CD4-positive, CD25-positive, alpha-beta regulatory T cell (primary cell): ENCODE data around the gene SOAT2. TPM values are rescaled to one million over a fixed set of nuclear protein-coding genes. Genes with fewer than 3 reads are reported as not detected.
A peak's percentile ranks its signal among the peaks of the same experiment; 100 is the strongest.

Source experiments
- ATAC-seq, 2 donors: fragments of 150-1000 bp; cut with Tn5 transposase; one replicate each; pipeline ENCODE4 v1.10.0; 2021; ENCODE audit warnings: low read depth in 2 of 2, moderate number of reproducible peaks in 2 of 2, moderate library complexity in 1 of 2
- DNase-seq, 3 donors: peaks; one replicate each; pipeline versions ENCODE4 v3.0.0 to v3.0.0-alpha.2; 2012 to 2022; ENCODE audit warnings: mixed read lengths in 1 of 3
- H3K27ac ChIP-seq: one replicate; pipeline ENCODE4 v1.7.0; 2013; ENCODE audit warnings: mild to moderate bottlenecking, low read length; ENCODE audit not compliant: insufficient read depth, poor library complexity, severe bottlenecking
- H3K27me3 ChIP-seq: one replicate; pipeline ENCODE4 v1.7.0; 2013; ENCODE audit warnings: low read length; ENCODE audit not compliant: control insufficient read depth, insufficient read depth
- H3K36me3 ChIP-seq: one replicate; pipeline ENCODE4 v1.7.0; 2013; ENCODE audit warnings: mild to moderate bottlenecking, low read length, moderate library complexity; ENCODE audit not compliant: control insufficient read depth, insufficient read depth
- H3K4me1 ChIP-seq: 2 replicates; pipeline ENCODE4 v1.7.0; 2013; ENCODE audit warnings: mild to moderate bottlenecking, low read length; ENCODE audit not compliant: insufficient read depth, control insufficient read depth, poor library complexity, severe bottlenecking
- H3K4me3 ChIP-seq: one replicate; pipeline ENCODE4 v1.7.0; 2013; ENCODE audit warnings: low read depth, mild to moderate bottlenecking, low read length, moderate library complexity
- H3K9me3 ChIP-seq, 2 experiments: 1 replicate in 1 of 2; 2 replicates in 1 of 2; pipeline ENCODE4 v1.7.0; 2013; ENCODE audit warnings: low read length in 2 of 2, mild to moderate bottlenecking in 1 of 2, moderate library complexity in 1 of 2; ENCODE audit not compliant: control insufficient read depth in 2 of 2
- H3K27ac Mint-ChIP-seq, 3 donors: one replicate each; pipeline ENCODE4 v1.8.0; 2020 to 2022; ENCODE audit warnings: mild to moderate bottlenecking in 3 of 3, mixed read lengths in 3 of 3, moderate library complexity in 2 of 3
- H3K27me3 Mint-ChIP-seq: one replicate; pipeline ENCODE4 v1.8.0; 2022; ENCODE audit warnings: mild to moderate bottlenecking, mixed read lengths
- H3K36me3 Mint-ChIP-seq: one replicate; pipeline ENCODE4 v1.8.0; 2020; ENCODE audit warnings: mixed read lengths
- H3K4me1 Mint-ChIP-seq, 4 donors: one replicate each; pipeline ENCODE4 v1.8.0; 2020 to 2022; ENCODE audit warnings: mixed read lengths in 4 of 4, mild to moderate bottlenecking in 1 of 4
- H3K4me3 Mint-ChIP-seq, 4 donors: one replicate each; pipeline ENCODE4 v1.8.0; 2020 to 2022; ENCODE audit warnings: mild to moderate bottlenecking in 4 of 4, mixed read lengths in 4 of 4, moderate library complexity in 3 of 4
- H3K9me3 Mint-ChIP-seq, 7 donors: one replicate each; pipeline ENCODE4 v1.8.0; 2020 to 2022; ENCODE audit warnings: mixed read lengths in 7 of 7, mild to moderate bottlenecking in 3 of 7, moderate library complexity in 2 of 7
- polyA plus RNA-seq, 4 donors: library from polyadenylated mRNA; unstranded; fragments of 300-500 nt; fragmentation: Illumina TruSeq; gene quantifications; one replicate each; pipeline ENCODE4 v1.2.3, GENCODE V29; 2021
- total RNA-seq: library from RNA; stranded (reverse); gene quantifications from one replicate; pipeline ENCODE4 v1.2.3, GENCODE V29; 2022

SOAT2 gene
- total and polyA plus RNA-seq, 5 donors from 2014 or later: 0.37 TPM; not detected in 4

- Histone ChIP-seq H3K9me3 (no peaks in the 10 kb centered on the region), H3K27ac (no peak overlapping the region), H3K4me3 (no peak overlapping the region), H3K36me3 (peaks cover 3% of the 10 kb centered on the region), H3K4me1 (no peaks in the 10 kb centered on the region), H3K27me3 (no peaks in the 10 kb centered on the region)
- Mint-ChIP-seq H3K9me3 (no peaks in the 10 kb centered on the region), H3K27ac (no peak overlapping the region), H3K36me3 (peaks cover 25% of the 10 kb centered on the region), H3K4me3 (no peak overlapping the region), H3K4me1 (peaks cover 0 to 5% (median 0%) of the 10 kb centered on the region in 4 donors), H3K27me3 (no peaks in the 10 kb centered on the region)
- ATAC-seq (no peak), DNase-seq (no peak)
These were observed 66.9 kb downstream of the SOAT2 start for GRCh38 chr12:53170215-53170614.

GRCh38 chr12:53170876-53171724 is 67.8 kb downstream of the SOAT2 start:
- Mint-ChIP-seq H3K4me3 (no peak overlapping the region), H3K27ac (peak overlapping the region in 1 of 3 donors; percentile 76), H3K9me3 (no peaks in the 10 kb centered on the region), H3K27me3 (no peaks in the 10 kb centered on the region), H3K36me3 (peaks cover 25% of the 10 kb centered on the region), H3K4me1 (peaks cover 0 to 5% (median 1%) of the 10 kb centered on the region in 4 donors)
- no peaks in the 10 kb centered on the region for H3K9me3 ChIP-seq
- no peak for ATAC-seq
- DNase-seq: no peak
- no peak overlapping the region for H3K4me3 ChIP-seq
- H3K27ac ChIP-seq: no peak overlapping the region
- H3K36me3 ChIP-seq: peaks cover 3% of the 10 kb centered on the region
- no peaks in the 10 kb centered on the region for H3K4me1 ChIP-seq
- no peaks in the 10 kb centered on the region for H3K27me3 ChIP-seq

GRCh38 chr12:53171725-53172329 is 68.5 kb downstream of the SOAT2 start:
- no peak overlapping the region for H3K4me3 Mint-ChIP-seq
- peaks cover 0 to 5% (median 1%) of the 10 kb centered on the region in 4 donors for H3K4me1 Mint-ChIP-seq
- H3K9me3 Mint-ChIP-seq: no peaks in the 10 kb centered on the region
- Histone ChIP-seq H3K27me3 (no peaks in the 10 kb centered on the region), H3K27ac (no peak overlapping the region), H3K9me3 (no peaks in the 10 kb centered on the region), H3K4me1 (no peaks in the 10 kb centered on the region), H3K36me3 (peaks cover 3% of the 10 kb centered on the region), H3K4me3 (no peak overlapping the region)
- ATAC-seq: no peak
- H3K36me3 Mint-ChIP-seq: peaks cover 21% of the 10 kb centered on the region
- no peaks in the 10 kb centered on the region for H3K27me3 Mint-ChIP-seq
- H3K27ac Mint-ChIP-seq: no peak overlapping the region
- DNase-seq: no peak

- Mint-ChIP-seq H3K27ac (no peak overlapping the region), H3K36me3 (peaks cover 20% of the 10 kb centered on the region), H3K9me3 (no peaks in the 10 kb centered on the region), H3K4me3 (no peak overlapping the region), H3K4me1 (peaks cover 0 to 5% (median 1%) of the 10 kb centered on the region in 4 donors), H3K27me3 (no peaks in the 10 kb centered on the region)
- H3K4me1 ChIP-seq: no peaks in the 10 kb centered on the region
- DNase-seq (no peak), ATAC-seq (no peak)
- no peaks in the 10 kb centered on the region for H3K9me3 ChIP-seq
- H3K36me3 ChIP-seq: peaks cover 3% of the 10 kb centered on the region
- no peaks in the 10 kb centered on the region for H3K27me3 ChIP-seq
- H3K27ac ChIP-seq: no peak overlapping the region
- H3K4me3 ChIP-seq: no peak overlapping the region
These were observed 69.1 kb downstream of the SOAT2 start for GRCh38 chr12:53172352-53172751.

GRCh38 chr12:53173085-53173715 is 69.9 kb downstream of the SOAT2 start:
- no peak overlapping the region for H3K27ac ChIP-seq
- H3K36me3 Mint-ChIP-seq: peaks cover 18% of the 10 kb centered on the region
- ATAC-seq: no peak
- H3K4me1 Mint-ChIP-seq: peaks cover 0 to 5% (median 1%) of the 10 kb centered on the region in 4 donors
- H3K4me1 ChIP-seq: no peaks in the 10 kb centered on the region
- no peaks in the 10 kb centered on the region for H3K27me3 Mint-ChIP-seq
- no peak overlapping the region for H3K4me3 ChIP-seq
- no peak overlapping the region for H3K4me3 Mint-ChIP-seq
- H3K27me3 ChIP-seq: no peaks in the 10 kb centered on the region
- DNase-seq: no peak
- H3K27ac Mint-ChIP-seq: no peak overlapping the region
- no peaks in the 10 kb centered on the region for H3K9me3 Mint-ChIP-seq
- H3K36me3 ChIP-seq: peaks cover 3% of the 10 kb centered on the region
- H3K9me3 ChIP-seq: no peaks in the 10 kb centered on the region

Other genes with a start within 250 kb of the SOAT2 start
- not detected for gene KRT8, start 198.4 kb upstream of the SOAT2 start, total RNA-seq
- gene KRT8, start 198.4 kb upstream of the SOAT2 start, polyA plus RNA-seq: under 1 TPM in 2 of 4 donors, not detected in 2; 0.13 to 0.73 TPM
- gene KRT18, start 154.4 kb upstream of the SOAT2 start, total RNA-seq: 2.4 TPM
- 10 to 100 TPM in 1 of 4 donors, 1 to 10 TPM in 3; 5.8 to 11.2 (median 6.8) TPM for gene KRT18, start 154.4 kb upstream of the SOAT2 start, polyA plus RNA-seq
- gene EIF4B, start 97.0 kb upstream of the SOAT2 start, total RNA-seq: 506 TPM
- gene EIF4B, start 97.0 kb upstream of the SOAT2 start, polyA plus RNA-seq: 100 to 1,000 TPM in 2 of 4 donors, 10 to 100 TPM in 2; 71.3 to 116 (median 103) TPM
- gene TNS2, start 53.4 kb upstream of the SOAT2 start, total RNA-seq: 1.4 TPM
- gene TNS2, start 53.4 kb upstream of the SOAT2 start, polyA plus RNA-seq: under 1 TPM in 1 of 4 donors, not detected in 3; 0.09 TPM
- 25.9 TPM for gene SPRYD3, start 24.1 kb upstream of the SOAT2 start, total RNA-seq
- gene SPRYD3, start 24.1 kb upstream of the SOAT2 start, polyA plus RNA-seq: 10 to 100 TPM; 34.1 to 59.2 (median 45.9) TPM
- gene IGFBP6, start 5.8 kb upstream of the SOAT2 start, total RNA-seq: not detected
- gene IGFBP6, start 5.8 kb upstream of the SOAT2 start, polyA plus RNA-seq: under 1 TPM in 1 of 4 donors, not detected in 3; 0.84 TPM
- gene ZNF740, start 77.2 kb downstream of the SOAT2 start, total RNA-seq: 32.6 TPM
- 1 to 10 TPM; 2.3 to 3.1 (median 2.7) TPM for gene ZNF740, start 77.2 kb downstream of the SOAT2 start, polyA plus RNA-seq
- gene CSAD, start 77.4 kb downstream of the SOAT2 start, total RNA-seq: 68.0 TPM
- gene CSAD, start 77.4 kb downstream of the SOAT2 start, polyA plus RNA-seq: 1 to 10 TPM; 1.2 to 2.3 (median 1.6) TPM
- 297 TPM for gene ITGB7, start 103.8 kb downstream of the SOAT2 start, total RNA-seq
- 100 to 1,000 TPM; 279 to 382 (median 330) TPM for gene ITGB7, start 103.8 kb downstream of the SOAT2 start, polyA plus RNA-seq
- 16.8 TPM for gene RARG, start 128.7 kb downstream of the SOAT2 start, total RNA-seq
- 1 to 10 TPM; 1.5 to 5.1 (median 2.4) TPM for gene RARG, start 128.7 kb downstream of the SOAT2 start, polyA plus RNA-seq
- gene ESPL1, start 164.8 kb downstream of the SOAT2 start, total RNA-seq: 2.7 TPM
- gene ESPL1, start 164.8 kb downstream of the SOAT2 start, polyA plus RNA-seq: under 1 TPM in 3 of 4 donors, not detected in 1; 0.05 to 0.24 (median 0.11) TPM
- 506 TPM for gene PFDN5, start 192.1 kb downstream of the SOAT2 start, total RNA-seq
- gene PFDN5, start 192.1 kb downstream of the SOAT2 start, polyA plus RNA-seq: 1,000 to 10,000 TPM; 1,352 to 1,800 (median 1,601) TPM
- 33.9 TPM for gene MYG1, start 196.2 kb downstream of the SOAT2 start, total RNA-seq
- gene MYG1, start 196.2 kb downstream of the SOAT2 start, polyA plus RNA-seq: 10 to 100 TPM; 85.0 to 98.1 (median 94.4) TPM
- gene AAAS, start 218.1 kb downstream of the SOAT2 start, total RNA-seq: 36.8 TPM
- 10 to 100 TPM; 34.0 to 45.9 (median 37.8) TPM for gene AAAS, start 218.1 kb downstream of the SOAT2 start, polyA plus RNA-seq
- not detected for gene SP7, start 232.9 kb downstream of the SOAT2 start, total RNA-seq
- gene SP7, start 232.9 kb downstream of the SOAT2 start, polyA plus RNA-seq: under 1 TPM in 1 of 4 donors, not detected in 3; 0.07 TPM